Endothelial cell of umbilical vein (primary cell): Measurements from ENCODE around the gene DAZ3. TPM values are rescaled to one million over a fixed set of nuclear protein-coding genes. Genes with fewer than 3 reads are reported as not detected.
"Not testable (repeated sequence)": the region's sequence is repeated elsewhere in the genome, so short reads cannot be mapped to it uniquely, and the experiment has no call there.

ENCODE experiments used
- BruUV-seq: library from RNA; stranded (reverse); fragments of 400-500 nt; replicated peaks from 2 replicates; lab custom pipeline; 2021; lab: Mats Ljungman, UMichigan
- CTCF ChIA-PET: fragments of 300-600, 350-600 bp; sonication (Branson Sonifier 250); formaldehyde crosslinking; loops from one replicate; lab custom pipeline; 2021; ENCODE audit warnings: antibody characterized with exemption, inconsistent platforms; lab: Charles Lee
- POLR2A ChIA-PET: fragments of 300-600, 350-600 bp; sonication (Branson Sonifier 250); formaldehyde crosslinking; loops from one replicate; lab custom pipeline; 2021; ENCODE audit warnings: antibody characterized with exemption, inconsistent platforms; lab: Charles Lee
- DNase-seq: peaks from one replicate; pipeline ENCODE4 v3.0.0-alpha.2; 2011; ENCODE audit warnings: low read depth, low spot score
- FAIRE-seq: peaks from 2 replicates; lab custom pipeline; 2011; peaks lifted over from hg19 to GRCh38; lab: Jason Lieb, UNC
- H2AFZ ChIP-seq: 2 replicates; pipeline ENCODE4 v1.6.0; 2012; ENCODE audit warnings: low read depth, low read length, control low read depth, inconsistent platforms
- H3K27ac ChIP-seq: 2 replicates; pipeline ENCODE4 v1.5.1; 2011; ENCODE audit warnings: low read depth, mild to moderate bottlenecking, control low read depth, low read length, moderate library complexity; ENCODE audit not compliant: insufficient read depth
- H3K27me3 ChIP-seq, 2 experiments: 2 replicates each; pipeline versions ENCODE4 v1.6.0 to v1.6.1; 2011; ENCODE audit warnings: low read length in 2 of 2, mixed read lengths in 1 of 2; ENCODE audit not compliant: control insufficient read depth in 2 of 2, insufficient read depth in 2 of 2
- H3K36me3 ChIP-seq, 2 experiments: 2 replicates in 1 of 2; 3 replicates in 1 of 2; pipeline ENCODE4 v1.5.1; 2011; ENCODE audit warnings: low read length in 2 of 2, mild to moderate bottlenecking in 1 of 2, moderate library complexity in 1 of 2; ENCODE audit not compliant: control insufficient read depth in 2 of 2, insufficient read depth in 2 of 2; ENCODE audit errors: extremely low read depth in 1 of 2
- H3K4me1 ChIP-seq: 3 replicates; pipeline ENCODE4 v1.5.1; 2011; ENCODE audit warnings: mild to moderate bottlenecking, low read length; ENCODE audit not compliant: control insufficient read depth, insufficient read depth; ENCODE audit errors: extremely low read depth
- H3K4me2 ChIP-seq: 2 replicates; pipeline ENCODE4 v1.6.1; 2011; ENCODE audit warnings: low read length, control low read depth, mixed read lengths; ENCODE audit not compliant: insufficient read depth
- H3K4me3 ChIP-seq, 3 experiments: fragments of 200-600 bp in 1 of 3; sonication (generic), shearing (Covaris generic) in 1 of 3; replicated peaks in 1 of 3; 2 replicates each; pipeline ENCODE4 v1.5.1; 2011 to 2016; ENCODE audit warnings: control low read depth in 3 of 3, low read length in 3 of 3, mild to moderate bottlenecking in 2 of 3, inconsistent platforms in 1 of 3, low read depth in 1 of 3, moderate library complexity in 1 of 3; ENCODE audit not compliant: insufficient read depth in 1 of 3
- H3K79me2 ChIP-seq: 2 replicates; pipeline ENCODE4 v1.6.0; 2012; ENCODE audit warnings: low read length, inconsistent platforms; ENCODE audit not compliant: control insufficient read depth, insufficient read depth
- H3K9ac ChIP-seq: replicated peaks from 2 replicates; pipeline ENCODE3; 2011; ENCODE audit warnings: low read length, control low read depth; ENCODE audit not compliant: insufficient read depth; ENCODE audit errors: extremely low read depth
- H3K9me1 ChIP-seq: replicated peaks from 3 replicates; pipeline ENCODE4 v1.6.0; 2011; ENCODE audit warnings: mild to moderate bottlenecking, low read length; ENCODE audit not compliant: control insufficient read depth, insufficient read depth; ENCODE audit errors: extremely low read depth
- H3K9me3 ChIP-seq: replicated peaks from 2 replicates; pipeline ENCODE4 v1.5.1; 2012; ENCODE audit warnings: low read length, inconsistent platforms; ENCODE audit not compliant: control insufficient read depth, insufficient read depth
- H4K20me1 ChIP-seq: replicated peaks from 2 replicates; pipeline ENCODE3; 2011; ENCODE audit warnings: mild to moderate bottlenecking, low read length; ENCODE audit not compliant: control insufficient read depth, insufficient read depth; ENCODE audit errors: extremely low read depth
- dilution Hi-C: fragments of 300-500 bp; cut with MboI; formaldehyde crosslinking; loops from one replicate; pipeline ENCODE4 v1.15.0; 2019; ENCODE audit warnings: low sequenced_read_pairs; ENCODE audit not compliant: extremely low pct_ligation_motif_present
- intact Hi-C: fragments of 100-400 bp; cut with micrococcal nuclease; formaldehyde crosslinking; loops from one replicate; pipeline ENCODE4 v1.10.0; 2022
- polyA plus RNA-seq, 4 experiments: library from polyadenylated mRNA; depleted of rRNA in 3 of 4; stranded (reverse) in 3 of 4; unstranded in 1 of 4; fragments of >200 nt; gene quantifications; 2 replicates each; pipeline versions ENCODE4 v1.2.1 to v1.2.3, GENCODE V29; 2011 to 2012; ENCODE audit warnings: missing spikeins in 1 of 4
- total RNA-seq: library from RNA; stranded (reverse); gene quantifications from 2 replicates; pipeline ENCODE4 v1.2.3, GENCODE V29; 2021

DAZ3 gene
- total and polyA plus RNA-seq, 2 donors (not counting 3 experiments of a cell fraction or from before 2014, with no cell fraction given): not detected

DNA sequence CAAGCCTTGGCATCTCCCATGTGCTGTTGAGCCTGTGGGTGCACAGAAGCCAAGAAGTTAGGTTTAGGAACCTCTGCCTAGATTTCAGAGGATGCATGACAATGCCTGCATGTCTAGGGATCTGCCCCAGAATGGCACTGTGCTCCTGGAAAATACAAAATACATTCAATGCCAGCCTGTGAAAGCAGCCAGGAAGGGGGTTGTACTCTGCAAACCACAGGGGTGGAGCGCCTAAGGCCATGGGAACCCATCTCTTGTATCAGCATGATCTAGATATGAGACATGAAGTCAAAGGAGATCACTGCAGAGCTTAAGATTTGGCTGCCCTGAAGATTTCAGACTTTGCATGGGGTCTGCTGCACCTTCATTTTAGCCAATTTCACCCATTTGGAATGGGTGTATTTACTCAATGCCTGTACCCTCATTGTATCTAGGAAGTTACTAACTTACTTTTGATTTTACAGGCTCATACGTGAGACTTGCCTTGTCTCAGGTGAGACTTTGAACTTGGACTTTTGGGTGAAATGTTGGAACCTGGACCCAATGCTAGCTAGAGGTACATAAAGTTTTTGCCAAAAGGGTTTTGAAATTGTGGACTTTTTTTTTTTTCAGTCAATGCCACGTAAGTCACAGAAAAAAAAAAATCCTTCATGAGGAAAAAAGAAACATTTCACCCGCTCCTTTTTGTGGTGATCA, 11.1 kb upstream of the DAZ3 start:
- CTCF ChIA-PET, H3K4me1 ChIP-seq, DNase-seq, H3K79me2 ChIP-seq, H3K27me3 ChIP-seq, H3K9ac ChIP-seq, H3K4me3 ChIP-seq, dilution Hi-C loops, H3K4me2 ChIP-seq, FAIRE-seq, H4K20me1 ChIP-seq, H3K9me1 ChIP-seq, intact Hi-C loops, H3K27ac ChIP-seq, H3K36me3 ChIP-seq, H3K9me3 ChIP-seq, BruUV-seq, H2AFZ ChIP-seq, POLR2A ChIA-PET: not testable (repeated sequence)

DNA sequence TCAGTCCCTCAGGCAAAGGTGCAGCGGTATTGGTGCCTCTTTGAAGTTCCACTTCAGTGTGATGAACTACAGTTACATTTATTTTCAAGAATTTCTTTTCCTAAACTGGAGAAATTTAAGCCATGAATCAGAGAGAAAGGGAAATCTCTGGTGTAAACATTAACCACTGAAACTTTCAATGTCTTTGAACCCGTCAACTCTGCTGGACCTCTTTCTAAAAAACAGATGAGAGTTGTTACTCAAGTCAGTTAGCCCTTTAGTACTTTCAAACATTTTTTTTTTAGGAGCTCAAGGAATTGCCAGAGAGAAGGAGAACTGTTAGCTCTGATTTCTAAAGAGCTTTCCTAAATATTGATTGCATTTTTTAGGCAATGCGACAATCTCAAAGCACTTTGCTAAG, 8.6 kb upstream of the DAZ3 start:
- H4K20me1 ChIP-seq, dilution Hi-C loops, POLR2A ChIA-PET, BruUV-seq, H3K79me2 ChIP-seq, H3K4me1 ChIP-seq, H3K27ac ChIP-seq, DNase-seq, H3K9ac ChIP-seq, H3K4me3 ChIP-seq, intact Hi-C loops, CTCF ChIA-PET, H3K9me3 ChIP-seq, H2AFZ ChIP-seq, H3K27me3 ChIP-seq, H3K36me3 ChIP-seq, H3K4me2 ChIP-seq, H3K9me1 ChIP-seq, FAIRE-seq: not testable (repeated sequence)

Other genes starting within 250 kb of the DAZ3 start
- not detected in 2 replicates for gene BPY2B, start 195.4 kb downstream of the DAZ3 start, total RNA-seq
- not detected in 2 replicates for gene BPY2B, start 195.4 kb downstream of the DAZ3 start, polyA plus RNA-seq
- not detected in 2 replicates for gene DAZ4, start 20.5 kb upstream of the DAZ3 start, total RNA-seq
- not detected in 2 replicates for gene DAZ4, start 20.5 kb upstream of the DAZ3 start, polyA plus RNA-seq
- gene BPY2C, start 238.7 kb upstream of the DAZ3 start, total RNA-seq: not detected in 2 replicates
- gene BPY2C, start 238.7 kb upstream of the DAZ3 start, polyA plus RNA-seq: not detected in 2 replicates